OCI-LY1 (cell line): ENCODE results near the gene ZBTB21.

ENCODE experiments used
- H2AFZ ChIP-seq: fragments of 200-600 bp; sonication (generic), shearing (Covaris generic); 2 replicates; pipeline ENCODE4 v1.6.0; 2014; ENCODE audit warnings: antibody characterized with exemption, mild to moderate bottlenecking, low read length
- H3F3A ChIP-seq: fragments of 200-600 bp; sonication (generic), shearing (Covaris generic); 2 replicates; pipeline ENCODE4 v1.6.0; 2014; ENCODE audit warnings: mild to moderate bottlenecking, antibody characterized with exemption, low read length, moderate library complexity; ENCODE audit not compliant: insufficient read depth
- H3K27ac ChIP-seq: fragments of 200-600 bp; sonication (generic); 2 replicates; pipeline ENCODE4 v1.5.1; 2014; ENCODE audit warnings: low read length, mixed run types, mild to moderate bottlenecking, low read depth; ENCODE audit not compliant: poor library complexity, severe bottlenecking
- H3K27me3 ChIP-seq: fragments of 200-600 bp; sonication (generic); 2 replicates; pipeline ENCODE4 v1.6.0; 2014; ENCODE audit warnings: antibody characterized with exemption, mild to moderate bottlenecking, low read length, moderate library complexity; ENCODE audit not compliant: insufficient read depth
- H3K36me3 ChIP-seq: fragments of 200-600 bp; sonication (generic); 2 replicates; pipeline ENCODE4 v1.6.1; 2014; ENCODE audit warnings: mild to moderate bottlenecking, antibody characterized with exemption, low read length, moderate library complexity, mixed read lengths; ENCODE audit not compliant: insufficient read depth
- H3K4me1 ChIP-seq: fragments of 200-600 bp; sonication (generic); 2 replicates; pipeline ENCODE4 v1.5.1; 2014; ENCODE audit warnings: mild to moderate bottlenecking, low read length, moderate library complexity; ENCODE audit not compliant: insufficient read depth, severe bottlenecking
- H3K4me2 ChIP-seq: fragments of 200-600 bp; sonication (generic), shearing (Covaris generic); 2 replicates; pipeline ENCODE4 v1.6.1; 2014; ENCODE audit warnings: low read length
- H3K4me3 ChIP-seq: fragments of 200-600 bp; sonication (generic); 2 replicates; pipeline ENCODE4 v1.5.1; 2014; ENCODE audit warnings: low read length, low read depth, mild to moderate bottlenecking, mixed read lengths; ENCODE audit not compliant: poor library complexity, severe bottlenecking
- H3K79me2 ChIP-seq: fragments of 200-600 bp; shearing (Covaris generic); 2 replicates; pipeline ENCODE4 v1.6.1; 2016; ENCODE audit warnings: mixed run types, low read length, mixed read lengths; ENCODE audit not compliant: insufficient read depth
- H3K9ac ChIP-seq: fragments of 200-600 bp; sonication (generic), shearing (Covaris generic); 2 replicates; pipeline ENCODE4 v1.6.1; 2014; ENCODE audit warnings: mild to moderate bottlenecking, low read length, mixed read lengths
- H3K9me2 ChIP-seq: fragments of 200-600 bp; sonication (generic), shearing (Covaris generic); 2 replicates; pipeline ENCODE4 v1.6.1; 2014; ENCODE audit warnings: low read depth, mild to moderate bottlenecking, low read length, mixed read lengths
- H3K9me3 ChIP-seq: fragments of 200-600 bp; shearing (Covaris generic); 2 replicates; pipeline ENCODE4 v1.6.1; 2014; ENCODE audit warnings: low read length, mixed read lengths
- H4K20me1 ChIP-seq: fragments of 200-600 bp; sonication (generic), shearing (Covaris generic); 2 replicates; pipeline ENCODE4 v1.6.0; 2016; ENCODE audit warnings: mild to moderate bottlenecking, low read length; ENCODE audit not compliant: insufficient read depth
- CTCF ChIP-seq: fragments of 200-600 bp; sonication (generic), shearing (Covaris generic); IDR thresholded peaks from 2 replicates; pipeline ENCODE4 v1.5.1; 2017; ENCODE audit warnings: mild to moderate bottlenecking, antibody characterized with exemption, low read length, moderate library complexity, mixed read lengths
- EZH2 ChIP-seq: fragments of 200-600 bp; sonication (generic), shearing (Covaris generic); IDR thresholded peaks from 2 replicates; pipeline ENCODE4 v1.8.0; 2017; ENCODE audit warnings: borderline replicate concordance, mixed run types, mild to moderate bottlenecking, antibody characterized with exemption, low read length, moderate library complexity, mixed read lengths

Gene ZBTB21

GRCh38 chr21:42019706-42020105 is 9.5 kb upstream of the ZBTB21 start:
- TF ChIP-seq CTCF (no peak), EZH2 (no peak)
- H3F3A ChIP-seq: no peaks in the 10 kb centered on the region

GRCh38 chr21:42019101-42019605 is 9.0 kb upstream of the ZBTB21 start:
- H3K27me3 ChIP-seq: no peaks in the 10 kb centered on the region
- no peaks in the 10 kb centered on the region for H3K9me3 ChIP-seq
- no peak overlapping the region for H3K9ac ChIP-seq
- H3K4me2 ChIP-seq: no peak overlapping the region
- TF ChIP-seq CTCF (no peak), EZH2 (no peak)
- no peaks in the 10 kb centered on the region for H3F3A ChIP-seq
- no peaks in the 10 kb centered on the region for H3K9me2 ChIP-seq
- H2AFZ ChIP-seq: no peak overlapping the region
- H4K20me1 ChIP-seq: no peaks in the 10 kb centered on the region
- no peak overlapping the region for H3K27ac ChIP-seq
- H3K79me2 ChIP-seq: no peaks in the 10 kb centered on the region
- peaks cover 4% of the 10 kb centered on the region for H3K4me1 ChIP-seq
- H3K4me3 ChIP-seq: no peak overlapping the region
- H3K36me3 ChIP-seq: peaks cover 5% of the 10 kb centered on the region; the same call in 1 of the 2 replicates

More at GRCh38 chr21:42019706-42020105, 9.5 kb upstream of the ZBTB21 start:
- Histone ChIP-seq H4K20me1 (no peaks in the 10 kb centered on the region), H3K4me2 (no peak overlapping the region), H3K9me3 (no peaks in the 10 kb centered on the region), H3K9ac (no peak overlapping the region), H3K79me2 (no peaks in the 10 kb centered on the region), H3K9me2 (no peaks in the 10 kb centered on the region), H3K36me3 (peaks cover under 1% of the 10 kb centered on the region; the same call in 1 of the 2 replicates), H3K27ac (no peak overlapping the region), H3K4me1 (peaks cover 4% of the 10 kb centered on the region), H3K27me3 (no peaks in the 10 kb centered on the region), H3K4me3 (no peak overlapping the region), H2AFZ (no peak overlapping the region)

- H3K27ac ChIP-seq: no peak overlapping the region
- H3K36me3 ChIP-seq: peaks cover 5% of the 10 kb centered on the region; the same call in 1 of the 2 replicates
- no peak overlapping the region for H3K4me3 ChIP-seq
- H3K4me1 ChIP-seq: peaks cover 13% of the 10 kb centered on the region
- no peaks in the 10 kb centered on the region for H3K9me2 ChIP-seq
- no peaks in the 10 kb centered on the region for H4K20me1 ChIP-seq
- H3K79me2 ChIP-seq: no peaks in the 10 kb centered on the region
- no peaks in the 10 kb centered on the region for H3K9me3 ChIP-seq
- no peak overlapping the region for H3K4me2 ChIP-seq
- H3K9ac ChIP-seq: no peak overlapping the region
- no peaks in the 10 kb centered on the region for H3K27me3 ChIP-seq
- no peaks in the 10 kb centered on the region for H3F3A ChIP-seq
- H2AFZ ChIP-seq: no peak overlapping the region
- TF ChIP-seq EZH2: no peak
- no peak for TF ChIP-seq CTCF
These were observed 6.9 kb upstream of the ZBTB21 start for GRCh38 chr21:42017022-42017421.
